K562 (cell line): ENCODE measurements around the gene SPATA12. TPM values are rescaled to one million over a fixed set of nuclear protein-coding genes. Genes with fewer than 3 reads are reported as not detected.

Source experiments
- ATAC-seq: fragments of 200-7000 bp; cut with Tn5 transposase; 3 replicates; pipeline ENCODE4 v1.9.1; 2020; ENCODE audit warnings: moderate library complexity
- BruUV-seq: library from RNA; stranded (reverse); fragments of 400-500 nt; replicated peaks from 2 replicates; lab custom pipeline; 2021; lab: Mats Ljungman, UMichigan
- CTCF ChIA-PET: fragments of 300-600 bp; formaldehyde crosslinking; extraction: SDS; loops from one replicate; lab custom pipeline; 2021; ENCODE audit warnings: low intra/inter-chr PET ratio; lab: Yijun Ruan, JAX
- POLR2A ChIA-PET: fragments of 300-600, 350-650 bp; sonication (Branson Sonifier 250); formaldehyde crosslinking; extraction: SDS; loops from one replicate; lab custom pipeline; 2021; ENCODE audit warnings: antibody characterized with exemption, inconsistent platforms; lab: Yijun Ruan, JAX
- DNase-seq, 4 experiments: peaks; one replicate each; pipeline versions ENCODE4 v3.0.0 to v3.0.0-alpha.2; 2011 to 2018; ENCODE audit warnings: low spot score in 3 of 4, mixed read lengths in 3 of 4; ENCODE audit errors: extremely low read depth in 1 of 4
- FAIRE-seq: peaks from 2 replicates; lab custom pipeline; 2011; peaks lifted over from hg19 to GRCh38; lab: Jason Lieb, UNC
- H2AFZ ChIP-seq: 2 replicates; pipeline ENCODE4 v1.6.0; 2011; ENCODE audit warnings: low read depth, low read length, control low read depth, inconsistent platforms
- H3K27ac ChIP-seq: fragments of 200-600 bp; 3 replicates; pipeline ENCODE4 v1.8.0; 2011; ENCODE audit warnings: low read depth, mild to moderate bottlenecking, control low read depth, inconsistent platforms, low read length, moderate library complexity, mixed read lengths; ENCODE audit errors: extremely low read depth
- H3K27me3 ChIP-seq, 2 experiments: fragments of 300-600 bp in 1 of 2; 2 replicates in 1 of 2; 3 replicates in 1 of 2; pipeline versions ENCODE4 v1.6.0 to v1.8.0; 2011; ENCODE audit warnings: inconsistent platforms in 2 of 2, low read length in 2 of 2, mild to moderate bottlenecking in 1 of 2, mixed read lengths in 1 of 2, moderate library complexity in 1 of 2; ENCODE audit not compliant: control insufficient read depth in 2 of 2, insufficient read depth in 2 of 2
- H3K36me3 ChIP-seq: fragments of 300-600 bp; 3 replicates; pipeline ENCODE4 v1.8.0; 2011; ENCODE audit warnings: mild to moderate bottlenecking, low read length, inconsistent platforms; ENCODE audit not compliant: control insufficient read depth, insufficient read depth
- H3K4me1 ChIP-seq, 2 experiments: fragments of 200-600 bp in 1 of 2; replicated peaks in 1 of 2; 2 replicates in 1 of 2; 3 replicates in 1 of 2; pipeline versions ENCODE4 v1.5.1 to v1.8.0; 2011; ENCODE audit warnings: inconsistent platforms in 2 of 2, low read length in 2 of 2, mild to moderate bottlenecking in 1 of 2, mixed read lengths in 1 of 2, moderate library complexity in 1 of 2; ENCODE audit not compliant: control insufficient read depth in 2 of 2, insufficient read depth in 2 of 2
- H3K4me2 ChIP-seq: 2 replicates; pipeline ENCODE4 v1.6.1; 2011; ENCODE audit warnings: low read length, control low read depth, inconsistent platforms, mixed read lengths; ENCODE audit not compliant: insufficient read depth
- H3K4me3 ChIP-seq: fragments of 200-600 bp; sonication (generic), shearing (Covaris generic); 2 replicates; pipeline ENCODE4 v1.5.1; 2016; ENCODE audit warnings: control low read depth, inconsistent platforms
- H3K79me2 ChIP-seq: fragments of 200-600 bp; 3 replicates; pipeline ENCODE4 v1.8.0; 2011; ENCODE audit warnings: low read length, inconsistent platforms; ENCODE audit not compliant: control insufficient read depth, insufficient read depth
- H3K9ac ChIP-seq, 2 experiments: 2 replicates each; pipeline versions ENCODE4 v1.6.0 to v1.6.1; 2011; ENCODE audit warnings: low read depth in 2 of 2, low read length in 2 of 2, control low read depth in 1 of 2, inconsistent platforms in 1 of 2, mild to moderate bottlenecking in 1 of 2, mixed read lengths in 1 of 2; ENCODE audit not compliant: insufficient read depth in 1 of 2
- H3K9me1 ChIP-seq: one replicate; pipeline ENCODE4 v1.6.0; 2011; ENCODE audit warnings: inconsistent platforms, mild to moderate bottlenecking, low read length, moderate library complexity; ENCODE audit not compliant: control insufficient read depth, insufficient read depth
- H3K9me3 ChIP-seq: replicated peaks from 2 replicates; pipeline ENCODE4 v1.5.1; 2011; ENCODE audit warnings: low read depth, low read length, inconsistent platforms; ENCODE audit not compliant: control insufficient read depth, insufficient read depth
- H4K20me1 ChIP-seq: replicated peaks from 2 replicates; pipeline ENCODE4 v1.6.1; 2011; ENCODE audit warnings: low read length, inconsistent platforms, mixed read lengths; ENCODE audit not compliant: control insufficient read depth, insufficient read depth
- RAD51 ChIP-seq: fragments of 450-650 bp; IDR thresholded peaks from 2 replicates; pipeline ENCODE4 v1.7.1; 2016; ENCODE audit warnings: low read depth, mild to moderate bottlenecking, borderline replicate concordance
- ZNF384 ChIP-seq: IDR thresholded peaks from 2 replicates; pipeline ENCODE4 v1.6.1; 2012; ENCODE audit warnings: low read depth, low read length, improper control_type of control experiment
- WGBS: fragments of 100-300 bp; shearing (Covaris generic); methylation state at CpG from one replicate; pipeline ENCODE4 v1.1.6; 2016; ENCODE audit warnings: low coverage, mixed read lengths; ENCODE audit not compliant: insufficient coverage; ENCODE audit errors: missing lambda C conversion rate; 5-methylcytosine and 5-hydroxymethylcytosine counted together
- in situ Hi-C: fragments of 300-500 bp; cut with MboI; formaldehyde crosslinking; loops from 4 replicates; pipeline ENCODE4 v1.15.0; 2018; ENCODE audit warnings: inconsistent platforms, mixed read lengths
- intact Hi-C: fragments of 100-400 bp; cut with micrococcal nuclease; formaldehyde crosslinking; loops from 2 replicates; pipeline ENCODE4 v1.14.2; 2022
- polyA plus RNA-seq, 8 experiments: library from polyadenylated mRNA; depleted of rRNA in 4 of 8; stranded (reverse) in 5 of 8; unstranded in 3 of 8; fragments of >200 nt; fragmentation: Nextera tagmentation in 2 of 8; fragmentation: Illumina TruSeq in 1 of 8; extraction: Ambion mirVana in 2 of 8; extraction: Trizol in 1 of 8; gene quantifications; 2 replicates each; pipeline versions ENCODE4 v1.2.1 to v1.2.3, GENCODE V29; 2011 to 2014; ENCODE audit warnings: inconsistent platforms in 1 of 8, missing spikeins in 1 of 8
- total RNA-seq, 7 experiments: library from RNA; depleted of rRNA in 6 of 7; stranded (reverse); fragments of >200 nt in 6 of 7; fragmentation: Illumina TruSeq in 2 of 7; extraction: Trizol in 2 of 7; gene quantifications; 2 replicates each; pipeline versions ENCODE4 v1.2.1 to v1.2.3, GENCODE V29; 2011 to 2021; ENCODE audit warnings: low replicate concordance in 1 of 7
- TF ChIP-seq, protein P1 (sequence below), 2 experiments: fragments of 250-450 bp in 1 of 2; fragments of 450-650 bp in 1 of 2; sonication (Bioruptor Pico) in 1 of 2; IDR thresholded peaks; 2 replicates each; pipeline versions ENCODE4 v1.6.1 to v1.8.0; 2016 to 2021; ENCODE audit warnings: mild to moderate bottlenecking in 2 of 2, moderate library complexity in 2 of 2, missing compliant biosample characterization in 1 of 2, missing genetic modification characterization in 1 of 2

The SPATA12 gene
- total and polyA plus RNA-seq, 9 of the 15 experiments (the other 6 are each of a cell fraction or from before 2014, with no cell fraction given): not detected

DNA sequence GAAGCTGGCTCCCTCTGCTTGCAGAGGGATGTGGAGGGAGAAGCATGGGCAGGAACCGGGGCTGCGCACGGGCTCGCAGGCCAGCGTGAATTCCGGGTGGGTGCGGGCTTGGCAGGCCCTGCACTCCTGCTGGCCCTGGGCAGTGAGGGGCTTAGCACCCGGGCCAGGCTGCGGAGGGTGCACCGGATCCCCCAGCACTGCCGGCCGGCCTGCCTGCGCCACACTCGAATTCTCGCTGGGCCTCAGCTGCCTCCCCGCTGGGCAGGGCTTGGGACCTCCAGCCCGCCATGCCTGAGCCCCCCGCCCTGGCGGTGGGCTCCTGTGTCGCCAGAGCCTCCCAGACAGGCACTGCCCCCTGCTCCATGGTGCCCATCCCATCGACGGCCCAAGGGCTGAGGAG, 47.6 kb upstream of the SPATA12 start:
- no peak for ATAC-seq
- in situ Hi-C loops (no loop called here), intact Hi-C loops (no loop called here)
- Histone ChIP-seq H3K9me3 (peaks cover 4% of the 10 kb centered on the region; the same call in 1 of the 2 replicates), H3K9me1 (no peaks in the 10 kb centered on the region), H4K20me1 (no peaks in the 10 kb centered on the region), H3K4me1 (peaks cover 14 to 31% of the 10 kb centered on the region in 2 experiments; a peak in 3 of 5 replicates), H3K4me2 (no peak overlapping the region), H3K27ac (no peak overlapping the region), H3K79me2 (no peaks in the 10 kb centered on the region), H3K9ac (no peak overlapping the region), H3K4me3 (no peak overlapping the region), H2AFZ (no peak overlapping the region), H3K27me3 (no peaks in the 10 kb centered on the region), H3K36me3 (no peaks in the 10 kb centered on the region)
- WGBS: 80% methylated on average over 1 of the region's 22 CpGs
- CTCF ChIA-PET: no interaction called here
- no TSS peak for BruUV-seq
- TF ChIP-seq, protein P1, sequence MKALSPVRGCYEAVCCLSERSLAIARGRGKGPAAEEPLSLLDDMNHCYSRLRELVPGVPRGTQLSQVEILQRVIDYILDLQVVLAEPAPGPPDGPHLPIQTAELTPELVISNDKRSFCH (CRISPR knock-in tag; IDR thresholded peaks at IDR 0.05): no peak
- TF ChIP-seq, protein P1 (tag; IDR thresholded peaks at IDR 0.05): no peak
- FAIRE-seq: no peak
- DNase-seq: no peak
- POLR2A ChIA-PET: interaction anchor here (0.6 kb wide), 1 partner anchor 56 kb away, joined by 3 read pairs; no protein-coding TSS in a partner anchor

DNA sequence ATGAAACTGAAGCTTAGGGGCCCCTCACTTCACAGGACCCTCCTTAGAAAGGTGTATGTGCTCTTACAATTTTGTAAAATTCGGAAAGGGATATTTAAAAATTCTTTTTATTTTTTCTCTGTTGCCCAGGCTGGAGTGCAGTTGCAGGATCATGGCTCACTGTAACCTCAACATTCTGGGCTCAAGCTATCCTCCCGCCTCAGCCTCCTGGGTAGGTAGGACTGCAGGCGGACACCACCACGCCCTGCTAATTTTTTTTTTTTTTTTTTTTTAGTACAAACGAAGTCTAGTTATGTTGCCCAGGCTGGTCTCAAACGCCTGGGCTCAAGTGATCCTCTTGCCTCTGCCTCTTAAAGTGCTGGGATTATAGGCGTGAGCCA, 45.1 kb upstream of the SPATA12 start:
- no peak overlapping the region; a peak in 1 of 4 replicates for H3K9ac ChIP-seq
- no TSS peak for BruUV-seq
- no peak overlapping the region for H3K4me3 ChIP-seq
- peak; percentile 36; the same call in 2 of the 3 replicates for ATAC-seq
- in situ Hi-C loops (no loop called here), intact Hi-C loops (no loop called here)
- peak overlapping the region; percentile 62 for H3K27ac ChIP-seq
- H4K20me1 ChIP-seq: no peaks in the 10 kb centered on the region
- H2AFZ ChIP-seq: peak overlapping the region; percentile 62; the same call in 1 of the 2 replicates
- TF ChIP-seq RAD51: no peak
- TF ChIP-seq ZNF384: peak; percentile 31; the same call in 1 of the 2 replicates
- no peaks in the 10 kb centered on the region for H3K9me1 ChIP-seq
- 66% methylated on average over 4 of the region's 7 CpGs for WGBS
- no peaks in the 10 kb centered on the region for H3K79me2 ChIP-seq
- H3K4me2 ChIP-seq: no peak overlapping the region
- ChIA-PET POLR2A (no interaction called here), CTCF (no interaction called here)
- DNase-seq: no peak
- no peaks in the 10 kb centered on the region for H3K36me3 ChIP-seq
- no peak for FAIRE-seq
- peaks cover 4% of the 10 kb centered on the region; the same call in 1 of the 2 replicates for H3K9me3 ChIP-seq
- no peaks in the 10 kb centered on the region; a peak in 1 of 5 replicates for H3K27me3 ChIP-seq
- peaks cover 11 to 27% of the 10 kb centered on the region in 2 experiments; a peak in 3 of 5 replicates for H3K4me1 ChIP-seq
